Erythroblast (primary cell): ENCODE results near the gene CHN2.

Source experiments
- DNase-seq, 2 experiments: peaks; one replicate each; lab custom pipeline; 2025; lab: John Stamatoyannopoulos, UW
- GATA1 ChIP-seq: IDR thresholded peaks from 2 replicates; pipeline ENCODE4 v1.6.1; 2011; ENCODE audit warnings: low read depth, mild to moderate bottlenecking, control low read depth, low read length, moderate library complexity
- POLR2A ChIP-seq: IDR thresholded peaks from 2 replicates; pipeline ENCODE4 v1.6.1; 2011; ENCODE audit warnings: mild to moderate bottlenecking, low read length

The CHN2 gene

DNA sequence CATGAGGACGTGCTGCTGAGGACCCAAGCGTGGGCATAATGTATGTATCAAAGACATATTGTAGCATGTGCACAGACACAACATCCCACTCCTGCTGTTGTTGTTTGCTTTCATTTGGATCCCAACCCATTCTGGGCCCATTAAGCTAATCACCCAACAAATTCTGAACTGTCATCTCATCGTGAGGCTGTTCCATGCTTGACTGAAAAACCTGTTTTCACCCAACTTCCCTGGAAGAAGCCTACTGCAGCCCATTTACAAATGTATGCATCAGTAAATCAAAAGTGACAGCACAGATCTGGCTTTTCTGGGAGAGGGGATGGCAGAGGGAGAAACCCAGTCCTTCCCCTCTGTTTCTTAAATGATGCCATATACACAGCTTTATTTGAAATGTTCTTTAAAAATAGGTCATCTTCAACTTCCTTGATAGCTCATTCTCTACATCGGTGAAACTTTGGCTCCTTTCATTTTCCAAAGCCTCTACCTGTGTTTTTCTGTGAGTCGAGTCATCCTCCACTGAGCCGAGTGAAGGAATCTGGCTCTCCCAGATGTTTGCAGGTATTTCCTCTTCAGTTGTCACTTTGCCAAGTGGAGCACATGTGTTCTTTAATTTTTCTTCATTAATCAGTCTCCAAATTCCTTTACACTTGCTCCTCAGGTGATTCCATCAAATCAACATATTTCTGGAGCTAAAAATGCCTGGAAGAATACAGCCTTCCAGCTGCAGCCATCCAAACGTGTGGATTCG, 151.8 kb downstream of the CHN2 start:
- TF ChIP-seq GATA1 (no peak), POLR2A (no peak)
- no peak for DNase-seq

DNA sequence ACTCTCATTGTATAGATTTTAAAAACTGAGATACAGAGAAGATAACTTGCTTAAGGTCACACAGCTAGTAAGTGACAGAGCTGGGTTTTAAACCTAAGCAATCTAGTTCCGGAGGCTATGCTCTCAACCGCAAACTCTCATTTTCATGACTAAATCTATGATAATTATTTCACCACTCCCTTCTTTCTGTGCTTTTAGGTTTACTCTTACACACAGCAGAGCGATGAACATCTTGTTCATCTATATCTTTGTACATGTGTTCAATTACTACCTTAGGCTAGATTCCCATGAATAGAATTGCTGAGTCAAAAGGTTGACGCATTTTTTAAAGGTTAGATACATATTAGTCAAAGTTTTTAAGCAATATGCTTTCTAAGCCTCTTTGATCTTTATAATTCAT, 154.8 kb downstream of the CHN2 start:
- no peak for TF ChIP-seq GATA1
- no peak for TF ChIP-seq POLR2A
- DNase-seq = no peak

GRCh38 chr7:29350351-29350750, 155.8 kb downstream of the CHN2 start:
- TF ChIP-seq POLR2A (no peak), GATA1 (no peak)
- no peak for DNase-seq

DNA sequence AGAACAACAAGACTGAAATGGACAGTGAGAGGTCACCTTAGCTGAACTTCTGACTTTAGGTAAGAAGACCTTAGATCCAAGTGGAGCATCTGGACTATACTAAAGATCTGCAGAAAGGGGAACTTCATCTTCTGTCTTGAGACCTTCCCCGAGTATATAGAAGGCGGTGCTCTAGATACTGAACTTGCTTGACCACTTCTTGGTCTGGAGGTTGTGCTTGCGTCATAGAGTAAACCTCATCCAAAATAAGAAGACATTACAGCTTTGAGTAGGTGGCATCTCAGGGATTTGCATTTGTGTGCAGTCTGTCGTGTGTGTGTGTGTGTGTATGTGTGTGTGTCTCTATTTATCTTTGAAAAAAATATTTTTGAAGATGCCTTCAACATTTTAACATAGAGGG, 157.5 kb downstream of the CHN2 start:
- TF ChIP-seq GATA1 (no peak), POLR2A (no peak)
- DNase-seq = no peak

GRCh38 chr7:29353810-29354209, 159.2 kb downstream of the CHN2 start:
- DNase-seq = no peak
- no peak for TF ChIP-seq POLR2A
- no peak for TF ChIP-seq GATA1

- DNase-seq = no peak
- TF ChIP-seq GATA1 (no peak), POLR2A (no peak)
Measured at GRCh38 chr7:29354340-29354739, 159.8 kb downstream of the CHN2 start.

DNA sequence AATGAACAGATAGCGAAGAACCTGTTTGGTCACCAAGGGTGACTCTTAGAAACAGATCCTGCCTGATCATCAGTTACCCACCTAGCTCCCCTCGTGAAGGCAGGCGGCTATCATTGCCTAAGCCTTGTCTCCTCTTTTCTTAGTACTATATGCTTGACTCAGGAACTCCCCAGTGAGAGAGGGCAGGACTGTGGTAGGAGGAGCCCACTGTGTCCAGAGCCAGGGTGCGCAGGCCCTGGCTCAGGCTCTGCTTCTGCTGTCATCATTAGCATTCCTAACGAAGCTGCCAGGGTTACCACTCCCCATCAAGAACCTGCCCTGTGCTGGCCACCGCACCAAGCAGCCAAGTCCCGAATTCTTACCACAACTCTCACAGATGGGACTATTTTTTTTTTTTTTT, 160.8 kb downstream of the CHN2 start:
- no peak for TF ChIP-seq POLR2A
- no peak for DNase-seq

DNA sequence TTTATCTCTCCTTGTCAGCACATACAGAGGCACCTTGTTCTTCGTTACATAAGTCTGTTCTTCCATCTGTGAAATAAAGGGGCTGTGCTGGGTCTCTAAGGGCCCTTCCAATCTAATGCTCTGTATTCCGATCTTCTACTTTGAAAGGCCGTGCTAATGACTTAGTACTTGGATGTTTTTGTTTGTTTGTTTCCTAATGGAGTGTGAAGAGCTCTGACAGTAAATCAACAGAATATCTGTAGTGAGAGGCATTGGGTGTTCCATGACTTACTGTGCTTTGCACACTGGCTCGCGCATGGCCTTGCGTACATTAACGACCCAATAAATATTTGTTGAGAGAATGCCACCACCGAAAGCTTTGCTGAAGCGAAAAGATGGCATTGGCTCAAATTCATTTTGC, 162.1 kb downstream of the CHN2 start:
- TF ChIP-seq GATA1 (no peak), POLR2A (no peak)
- DNase-seq = no peak

DNA sequence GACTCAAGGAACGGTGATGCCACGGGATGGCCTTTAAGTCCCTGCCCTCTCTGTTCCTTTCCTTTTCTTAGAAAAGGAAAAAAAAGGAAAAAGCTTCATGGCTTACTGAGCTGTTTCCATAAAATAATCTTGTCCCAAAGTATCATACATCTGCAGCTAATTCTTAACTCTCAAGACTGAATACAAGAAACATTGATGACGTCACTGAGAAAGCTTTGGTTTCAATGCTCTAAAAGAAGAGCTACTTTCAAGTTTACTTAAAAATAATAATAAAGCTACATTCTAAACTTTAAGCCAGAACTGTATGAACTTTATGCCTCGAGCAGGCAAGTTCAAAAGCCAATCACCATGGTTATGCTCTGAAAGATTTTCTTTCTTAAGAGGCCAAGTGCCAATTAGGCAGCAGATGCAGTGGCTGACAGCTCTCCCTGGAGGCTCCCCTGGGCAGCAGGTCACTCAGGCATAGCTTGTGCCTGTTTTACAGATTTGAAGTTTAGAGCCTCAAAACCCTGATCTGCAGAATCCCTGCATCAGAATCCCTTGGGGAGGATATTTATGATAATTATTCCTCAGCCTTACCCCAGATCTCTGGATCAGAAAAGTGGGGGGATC, 165.0 kb downstream of the CHN2 start:
- TF ChIP-seq POLR2A = no peak
- TF ChIP-seq GATA1 = no peak
- DNase-seq = no peak

- DNase-seq = no peak
- no peak for TF ChIP-seq GATA1
- no peak for TF ChIP-seq POLR2A
Measured at GRCh38 chr7:29360633-29361625, 166.4 kb downstream of the CHN2 start.

DNA sequence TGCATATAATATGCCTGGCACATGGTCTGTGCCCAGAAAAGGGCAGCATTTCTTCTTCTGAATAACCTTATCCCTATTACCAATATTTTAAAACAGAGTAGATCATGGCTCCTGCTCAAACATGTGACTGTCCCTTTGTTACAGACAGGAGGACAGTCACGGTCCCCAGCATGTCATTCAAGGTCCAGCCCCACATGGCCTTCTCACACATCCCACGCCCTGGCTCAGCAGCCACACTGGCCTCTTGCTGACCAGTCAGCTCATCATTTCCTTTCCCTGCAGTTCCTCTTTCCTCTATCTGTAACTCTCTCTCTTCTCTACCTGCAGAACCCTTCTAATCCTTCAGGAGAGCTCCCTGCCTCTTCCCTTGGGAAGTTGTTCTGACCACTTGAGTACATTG, 167.8 kb downstream of the CHN2 start:
- no peak for DNase-seq
- TF ChIP-seq GATA1 (no peak), POLR2A (no peak)

GRCh38 chr7:29363636-29364425, 169.3 kb downstream of the CHN2 start:
- DNase-seq = no peak
- TF ChIP-seq POLR2A (no peak), GATA1 (no peak)

GRCh38 chr7:29364661-29365060, 170.1 kb downstream of the CHN2 start:
- DNase-seq = no peak
- TF ChIP-seq GATA1 = no peak
- no peak for TF ChIP-seq POLR2A

- no peak for DNase-seq
- TF ChIP-seq GATA1 (no peak), POLR2A (no peak)
Measured at GRCh38 chr7:29365423-29365822, 170.8 kb downstream of the CHN2 start.
